ENCODE measurements around the gene LAMA2. TPM values are rescaled to one million over a fixed set of nuclear protein-coding genes. Genes with fewer than 3 reads are reported as not detected.

The LAMA2 gene
- total RNA-seq, 1 experiment from 2014 or later: 8.2 TPM

DNA sequence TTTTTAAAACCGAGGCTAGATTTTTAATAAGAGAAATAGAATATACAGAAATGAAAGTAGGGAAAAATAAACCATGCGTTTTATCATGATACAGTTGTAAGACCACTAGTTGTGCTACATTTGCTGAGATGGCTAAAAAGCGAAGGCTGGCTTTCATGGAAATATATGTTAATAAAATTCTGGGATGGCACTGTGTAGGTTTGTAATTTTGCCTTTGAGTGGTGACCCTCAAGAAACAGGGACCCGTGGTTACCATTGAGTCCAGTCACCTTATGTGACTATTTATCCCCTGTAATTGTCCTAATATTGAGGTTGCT is 593.3 kb downstream of the LAMA2 start:
- Histone ChIP-seq H2AFZ (ENCODE audit: low read depth, low read length, poor library complexity, severe bottlenecking) (no peak overlapping the region), H4K20me1 (ENCODE audit: insufficient read depth) (no peaks in the 10 kb centered on the region), H3K9me2 (ENCODE audit: insufficient read depth) (no peaks in the 10 kb centered on the region), H3K4me2 (ENCODE audit: low read length) (no peak overlapping the region), H3K4me1 (ENCODE audit: control insufficient read depth in 1 of 2, insufficient read depth in 2 of 2, low read length in 2 of 2) (peaks cover 0 to 9% of the 10 kb centered on the region in 2 experiments; a peak in 1 of 4 replicates), H3K9me3 (ENCODE audit: control insufficient read depth in 1 of 2, insufficient read depth in 1 of 2, low read depth in 1 of 2, low read length in 2 of 2) (no peaks in the 10 kb centered on the region), H3K27me3 (ENCODE audit: insufficient read depth, low read length) (no peaks in the 10 kb centered on the region), H3K27ac (ENCODE audit: low read depth, low read length) (no peak overlapping the region), H3K9ac (ENCODE audit: low read length) (no peak overlapping the region), H3K4me3 (replicated peaks in 1 of 2; ENCODE audit: low read depth in 1 of 2, low read length in 2 of 2) (no peak overlapping the region), H3K36me3 (ENCODE audit: control insufficient read depth in 1 of 2, insufficient read depth in 2 of 2, low read length in 2 of 2) (no peaks in the 10 kb centered on the region), H3K79me2 (ENCODE audit: insufficient read depth, low read length) (no peaks in the 10 kb centered on the region)
- ATAC-seq: no peak
- CTCF ChIA-PET: no interaction called here
- RAD21 ChIA-PET (ENCODE audit: low non-redundant PET in 1 of 2, low total read pairs in 2 of 2, uncharacterized antibody in 2 of 2, unreplicated experiment in 2 of 2): no interaction called here
- intact Hi-C loops (cut with micrococcal nuclease): no loop called here
- TF ChIP-seq RAD21 (IDR thresholded peaks at IDR 0.05; ENCODE audit: low read depth) (no peak), CTCF (IDR thresholded peaks at IDR 0.05 in 2 of 3, conservative IDR thresholded peaks at IDR 0.05 in 1 of 3; ENCODE audit: borderline replicate concordance in 1 of 3, insufficient read depth in 1 of 3, low read depth in 2 of 3, low read length in 2 of 3) (no peak), REST (IDR thresholded peaks at IDR 0.05; ENCODE audit: low read depth) (no peak), POLR2A (IDR thresholded peaks at IDR 0.05; ENCODE audit: borderline replicate concordance, extremely low read depth, insufficient read depth, insufficient read length) (no peak), ATF3 (IDR thresholded peaks at IDR 0.05) (no peak), ZNF274 (IDR thresholded peaks at IDR 0.05; ENCODE audit: low read depth, low read length) (no peak), ZFX (IDR thresholded peaks at IDR 0.05) (no peak), EZH2 (IDR thresholded peaks at IDR 0.05) (no peak), CEBPB (IDR thresholded peaks at IDR 0.05; ENCODE audit: low read depth) (no peak), SIN3A (IDR thresholded peaks at IDR 0.05; ENCODE audit: low read depth) (no peak), EGR1 (IDR thresholded peaks at IDR 0.05; ENCODE audit: low read depth) (no peak), SP1 (IDR thresholded peaks at IDR 0.05; ENCODE audit: low read depth) (no peak), CBX3 (IDR thresholded peaks at IDR 0.05; ENCODE audit: low read depth) (no peak), FOSL1 (IDR thresholded peaks at IDR 0.05; ENCODE audit: low read depth) (no peak), EZH2phosphoT487 (IDR thresholded peaks at IDR 0.05; ENCODE audit: borderline replicate concordance) (no peak), TCF7L2 (IDR thresholded peaks at IDR 0.05; ENCODE audit: borderline replicate concordance, extremely low read depth, insufficient read depth, insufficient read length) (no peak), POLR2AphosphoS5 (IDR thresholded peaks at IDR 0.05; ENCODE audit: low read depth, low read length) (no peak)
- TF ChIP-seq, protein P1, sequence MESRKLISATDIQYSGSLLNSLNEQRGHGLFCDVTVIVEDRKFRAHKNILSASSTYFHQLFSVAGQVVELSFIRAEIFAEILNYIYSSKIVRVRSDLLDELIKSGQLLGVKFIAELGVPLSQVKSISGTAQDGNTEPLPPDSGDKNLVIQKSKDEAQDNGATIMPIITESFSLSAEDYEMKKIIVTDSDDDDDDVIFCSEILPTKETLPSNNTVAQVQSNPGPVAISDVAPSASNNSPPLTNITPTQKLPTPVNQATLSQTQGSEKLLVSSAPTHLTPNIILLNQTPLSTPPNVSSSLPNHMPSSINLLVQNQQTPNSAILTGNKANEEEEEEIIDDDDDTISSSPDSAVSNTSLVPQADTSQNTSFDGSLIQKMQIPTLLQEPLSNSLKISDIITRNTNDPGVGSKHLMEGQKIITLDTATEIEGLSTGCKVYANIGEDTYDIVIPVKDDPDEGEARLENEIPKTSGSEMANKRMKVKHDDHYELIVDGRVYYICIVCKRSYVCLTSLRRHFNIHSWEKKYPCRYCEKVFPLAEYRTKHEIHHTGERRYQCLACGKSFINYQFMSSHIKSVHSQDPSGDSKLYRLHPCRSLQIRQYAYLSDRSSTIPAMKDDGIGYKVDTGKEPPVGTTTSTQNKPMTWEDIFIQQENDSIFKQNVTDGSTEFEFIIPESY (IDR thresholded peaks at IDR 0.05; ENCODE audit: extremely low read depth, insufficient replicate concordance, low read length): no peak
- TF ChIP-seq, protein P2, sequence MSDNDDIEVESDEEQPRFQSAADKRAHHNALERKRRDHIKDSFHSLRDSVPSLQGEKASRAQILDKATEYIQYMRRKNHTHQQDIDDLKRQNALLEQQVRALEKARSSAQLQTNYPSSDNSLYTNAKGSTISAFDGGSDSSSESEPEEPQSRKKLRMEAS (IDR thresholded peaks at IDR 0.05): no peak
- POLR2A ChIA-PET: no interaction called here
- DNase-seq (ENCODE audit: low read depth, low spot score): no peak
- no TSS peak for BruUV-seq (replicated peaks)
